LNCaP clone FGC (cell line): Measurements from ENCODE around the gene TPSD1.

ENCODE experiments used
- DNase-seq: peaks from one replicate; pipeline ENCODE4 v3.0.0-alpha.2; 2011; ENCODE audit warnings: low read depth
- H3K4me3 ChIP-seq: 2 replicates; pipeline ENCODE4 v1.5.1; 2011; ENCODE audit warnings: mild to moderate bottlenecking, low read depth, low read length, control low read depth
- CTCF ChIP-seq: IDR thresholded peaks from 2 replicates; pipeline ENCODE4 v1.5.1; 2012; ENCODE audit warnings: mild to moderate bottlenecking; ENCODE audit not compliant: control insufficient read depth, insufficient read depth; ENCODE audit errors: extremely low read depth

The TPSD1 gene

GRCh38 chr16:1282324-1282973 is 26.6 kb downstream of the TPSD1 start:
- no peak for DNase-seq
- no peak overlapping the region for H3K4me3 ChIP-seq
- no peak for TF ChIP-seq CTCF

- H3K4me3 ChIP-seq, result no peak overlapping the region
- DNase-seq, result no peak
- TF ChIP-seq CTCF, result no peak
Measured at GRCh38 chr16:1283296-1283695, 27.4 kb downstream of the TPSD1 start.

GRCh38 chr16:1283996-1284616 is 28.2 kb downstream of the TPSD1 start:
- no peak overlapping the region for H3K4me3 ChIP-seq
- TF ChIP-seq CTCF, result no peak
- DNase-seq, result no peak

- no peak for TF ChIP-seq CTCF
Measured at GRCh38 chr16:1285669-1286512, 30.0 kb downstream of the TPSD1 start.

GRCh38 chr16:1286513-1287094 is 30.7 kb downstream of the TPSD1 start:
- DNase-seq, result no peak
- TF ChIP-seq CTCF, result no peak
- no peak overlapping the region for H3K4me3 ChIP-seq

More at GRCh38 chr16:1285669-1286512, 30.0 kb downstream of the TPSD1 start:
- H3K4me3 ChIP-seq, result no peak overlapping the region
- DNase-seq, result no peak

GRCh38 chr16:1287982-1288670 is 32.3 kb downstream of the TPSD1 start:
- TF ChIP-seq CTCF, result no peak
- H3K4me3 ChIP-seq, result no peak overlapping the region
- no peak for DNase-seq
